ENCODE measurements around the gene ADNP2. TPM values are rescaled to one million over a fixed set of nuclear protein-coding genes. Genes with fewer than 3 reads are reported as not detected.

Gene ADNP2
- total and polyA plus RNA-seq, 2 of the 13 experiments (the other 11 are each of a cell fraction or from before 2014, with no cell fraction given): 10.8 to 25.5 TPM

DNA sequence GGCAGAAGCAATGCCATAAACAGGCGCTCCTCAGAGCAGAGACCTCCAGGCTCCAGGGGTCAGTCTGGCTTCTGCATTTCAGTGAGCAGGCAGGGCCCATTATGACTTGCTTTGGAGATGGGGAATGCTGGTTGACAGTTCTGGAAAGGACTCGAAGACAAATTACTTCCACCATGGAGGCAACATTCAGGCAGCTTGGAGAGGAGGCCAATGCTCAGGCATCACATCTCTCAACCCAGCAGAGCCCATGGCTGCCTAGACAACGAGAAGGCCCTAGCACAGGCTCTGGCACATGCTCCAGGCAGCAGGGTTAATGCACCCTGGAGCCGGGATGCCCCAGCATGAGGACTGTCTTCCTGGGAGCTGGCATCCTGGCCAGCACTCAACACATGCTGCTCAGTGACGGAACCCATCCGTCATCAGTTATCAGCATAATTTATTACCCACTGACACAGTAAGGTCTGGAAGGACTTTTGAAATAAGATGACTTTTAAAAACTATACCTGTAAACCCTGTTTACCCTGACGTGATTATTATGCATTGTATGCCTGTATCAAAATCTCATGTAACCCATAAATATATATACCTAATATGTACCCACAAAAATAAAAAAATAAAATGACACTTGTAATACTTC is 52.8 kb downstream of the ADNP2 start:
- Histone ChIP-seq H3K4me1 (ENCODE audit: insufficient read depth, low read length) (no peaks in the 10 kb centered on the region), H3K4me2 (ENCODE audit: low read depth, low read length) (no peak overlapping the region), H3K36me3 (replicated peaks in 1 of 2; ENCODE audit: control insufficient read depth in 1 of 2, insufficient read depth in 2 of 2, low read length in 2 of 2) (peaks cover 0 to 8% of the 10 kb centered on the region in 2 experiments; a peak in 1 of 5 replicates), H3K27me3 (ENCODE audit: control insufficient read depth in 1 of 2, insufficient read depth in 2 of 2, low read length in 2 of 2) (no peaks in the 10 kb centered on the region), H2AFZ (ENCODE audit: low read length) (no peak overlapping the region), H3K4me3 (replicated peaks in 1 of 3; ENCODE audit: insufficient read depth in 1 of 3, low read depth in 2 of 3, low read length in 3 of 3) (no peak overlapping the region), H3K27ac (ENCODE audit: extremely low read length, insufficient read depth, low read length) (no peak overlapping the region), H3K9me3 (ENCODE audit: low read length) (peaks cover 8% of the 10 kb centered on the region), H3K9ac (ENCODE audit: insufficient read depth, low read depth, low read length) (no peak overlapping the region), H3K79me2 (ENCODE audit: insufficient read depth, low read length) (peaks cover 2% of the 10 kb centered on the region), H4K20me1 (ENCODE audit: insufficient read depth, low read length) (peaks cover 4% of the 10 kb centered on the region; the same call in 1 of the 2 replicates)
- ATAC-seq (no peak), DNase-seq (ENCODE audit: low spot score) (no peak), FAIRE-seq (no peak)
- ChIA-PET POLR2A (no interaction called here), CTCF (ENCODE audit: low intra/inter-chr PET ratio, low total read pairs) (no interaction called here)
- WGBS (ENCODE audit: low lambda C conversion rate): 100% methylated on average over 4 of the region's 7 CpGs
- in situ Hi-C loops (cut with HindIII; ENCODE audit: extremely low pct_ligation_motif_present, low pct_unique_long_range_greater_than_20kb) (no loop called here), intact Hi-C loops (cut with micrococcal nuclease; ENCODE audit: unreplicated experiment) (no loop called here)
- TF ChIP-seq HOMEZ (CRISPR knock-in tag; IDR thresholded peaks at IDR 0.05; ENCODE audit: low read depth) (no peak), ZNF550 (CRISPR knock-in tag; IDR thresholded peaks at IDR 0.05; ENCODE audit: borderline replicate concordance) (no peak), RFXANK (CRISPR knock-in tag; IDR thresholded peaks at IDR 0.05) (no peak), ESRRA (CRISPR knock-in tag; IDR thresholded peaks at IDR 0.05; ENCODE audit: low read depth) (no peak), ZNF629 (CRISPR knock-in tag; conservative IDR thresholded peaks at IDR 0.05) (no peak), KLF15 (CRISPR knock-in tag; IDR thresholded peaks at IDR 0.05; ENCODE audit: borderline replicate concordance) (no peak), GLMP (CRISPR knock-in tag; IDR thresholded peaks at IDR 0.05; ENCODE audit: borderline replicate concordance) (no peak), ZNF382 (CRISPR knock-in tag; IDR thresholded peaks at IDR 0.05; ENCODE audit: borderline replicate concordance) (no peak), ETV5 (CRISPR knock-in tag; IDR thresholded peaks at IDR 0.05; ENCODE audit: borderline replicate concordance) (no peak), FOXO4 (CRISPR knock-in tag; conservative IDR thresholded peaks at IDR 0.05) (no peak), ZNF780A (CRISPR knock-in tag; IDR thresholded peaks at IDR 0.05) (no peak), KLF16 (CRISPR knock-in tag; IDR thresholded peaks at IDR 0.05) (no peak), ZNF207 (IDR thresholded peaks at IDR 0.05; ENCODE audit: borderline replicate concordance) (no peak), ZSCAN12 (CRISPR knock-in tag; IDR thresholded peaks at IDR 0.05) (no peak), GMEB2 (CRISPR knock-in tag; IDR thresholded peaks at IDR 0.05; ENCODE audit: low read depth) (no peak)
- TF ChIP-seq, protein P1, sequence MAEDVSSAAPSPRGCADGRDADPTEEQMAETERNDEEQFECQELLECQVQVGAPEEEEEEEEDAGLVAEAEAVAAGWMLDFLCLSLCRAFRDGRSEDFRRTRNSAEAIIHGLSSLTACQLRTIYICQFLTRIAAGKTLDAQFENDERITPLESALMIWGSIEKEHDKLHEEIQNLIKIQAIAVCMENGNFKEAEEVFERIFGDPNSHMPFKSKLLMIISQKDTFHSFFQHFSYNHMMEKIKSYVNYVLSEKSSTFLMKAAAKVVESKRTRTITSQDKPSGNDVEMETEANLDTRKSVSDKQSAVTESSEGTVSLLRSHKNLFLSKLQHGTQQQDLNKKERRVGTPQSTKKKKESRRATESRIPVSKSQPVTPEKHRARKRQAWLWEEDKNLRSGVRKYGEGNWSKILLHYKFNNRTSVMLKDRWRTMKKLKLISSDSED (CRISPR knock-in tag; IDR thresholded peaks at IDR 0.05): no peak
- no TSS peak for BruUV-seq (replicated peaks)
